Left forelimb (tissue), 1 donor: Measurements from ENCODE around the gene PLIN1.

Experiments used
- DNase-seq: peaks from one replicate; pipeline ENCODE4 v3.0.0-alpha.2; 2018; ENCODE audit warnings: low spot score

PLIN1 gene

GRCh38 chr15:89627256-89627970 is 51.8 kb downstream of the PLIN1 start:
- DNase-seq, result no peak

GRCh38 chr15:89625716-89626115 is 53.5 kb downstream of the PLIN1 start:
- no peak for DNase-seq

GRCh38 chr15:89623165-89623564 is 56.0 kb downstream of the PLIN1 start:
- no peak for DNase-seq

- no peak for DNase-seq
Observed at GRCh38 chr15:89621547-89621946, 57.6 kb downstream of the PLIN1 start.

GRCh38 chr15:89616228-89616627 is 62.9 kb downstream of the PLIN1 start:
- DNase-seq, result no peak

GRCh38 chr15:89615135-89615534 is 64.0 kb downstream of the PLIN1 start:
- DNase-seq, result no peak
